GM18873 (cell line): ENCODE results near the gene CDH18.

ENCODE experiments used
- ATAC-seq: cut with Tn5 transposase; IDR thresholded peaks from one replicate; pipeline ENCODE4 v1.9.1; 2021; ENCODE audit warnings: mild to moderate bottlenecking, moderate library complexity, moderate number of reproducible peaks; ENCODE audit not compliant: unreplicated experiment, low FRiP score

Gene CDH18

GRCh38 chr5:19498852-19499251 is 489.1 kb downstream of the CDH18 start:
- ATAC-seq = no peak

- no peak for ATAC-seq
Measured at GRCh38 chr5:19497229-19497815, 490.7 kb downstream of the CDH18 start.

- no peak for ATAC-seq
Measured at GRCh38 chr5:19496056-19496455, 491.9 kb downstream of the CDH18 start.

- ATAC-seq = no peak
Measured at GRCh38 chr5:19492861-19493260, 495.1 kb downstream of the CDH18 start.

GRCh38 chr5:19488786-19489185 is 499.2 kb downstream of the CDH18 start:
- no peak for ATAC-seq

GRCh38 chr5:19487480-19487879 is 500.5 kb downstream of the CDH18 start:
- no peak for ATAC-seq

GRCh38 chr5:19479562-19479961 is 508.4 kb downstream of the CDH18 start:
- no peak for ATAC-seq

GRCh38 chr5:19462019-19462418 is 526.0 kb downstream of the CDH18 start:
- no peak for ATAC-seq

- ATAC-seq = no peak
Measured at GRCh38 chr5:19424506-19424905, 563.5 kb downstream of the CDH18 start.
